Fibroblast of peridontal ligament (primary cell): ENCODE measurements around the gene HTT.

ENCODE experiments used
- DNase-seq: peaks from one replicate; pipeline ENCODE4 v3.0.0-alpha.2; 2010; ENCODE audit errors: extremely low read depth

HTT gene

DNA sequence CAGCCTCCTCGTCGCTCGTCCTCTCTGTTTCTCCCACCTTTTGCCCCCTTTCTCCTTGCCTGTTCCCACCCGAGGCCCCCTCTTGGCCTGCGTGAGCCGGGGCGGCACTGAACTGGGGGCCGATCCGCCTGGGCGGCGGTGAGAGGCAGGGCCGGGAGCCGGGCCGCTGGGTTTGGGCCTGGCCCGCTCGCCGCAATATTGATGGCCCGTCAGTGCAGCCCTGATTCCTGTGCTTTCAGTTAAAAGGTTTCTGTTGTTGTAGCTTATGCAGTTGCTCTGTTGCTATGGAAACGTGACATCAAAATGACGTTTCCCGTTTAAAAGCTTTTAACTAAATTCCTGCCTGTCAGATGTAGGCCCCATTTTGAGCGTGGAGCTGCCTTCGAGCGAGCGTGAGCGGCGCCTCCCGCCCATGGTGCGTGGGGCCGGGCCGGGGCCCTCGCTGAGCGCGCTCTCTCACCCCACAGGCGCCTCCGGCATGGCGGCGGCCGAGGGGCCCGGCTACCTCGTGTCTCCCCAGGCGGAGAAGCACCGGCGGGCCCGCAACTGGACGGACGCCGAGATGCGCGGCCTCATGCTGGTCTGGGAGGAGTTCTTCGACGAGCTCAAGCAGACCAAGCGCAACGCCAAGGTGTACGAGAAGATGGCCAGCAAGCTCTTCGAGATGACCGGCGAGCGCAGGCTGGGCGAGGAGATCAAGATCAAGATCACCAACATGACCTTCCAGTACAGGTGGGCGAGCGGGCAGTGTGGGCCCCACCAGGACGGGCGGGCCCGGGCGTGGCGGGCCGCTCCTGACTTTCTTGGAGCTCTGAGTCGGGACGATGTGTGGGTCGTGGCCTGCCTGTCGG, 174.6 kb downstream of the HTT start, which contains the start of gene MSANTD1:
TSS of gene MSANTD1 (plus strand) at position 349 of the 851 bp plus-strand sequence. CDS start at position 413, 64 bp downstream.
- peak; percentile 49 for DNase-seq

GRCh38 chr4:3249711-3250437, 175.4 kb downstream of the HTT start:
- DNase-seq, result no peak

GRCh38 chr4:3250438-3250955, 176.0 kb downstream of the HTT start:
- no peak for DNase-seq

DNA sequence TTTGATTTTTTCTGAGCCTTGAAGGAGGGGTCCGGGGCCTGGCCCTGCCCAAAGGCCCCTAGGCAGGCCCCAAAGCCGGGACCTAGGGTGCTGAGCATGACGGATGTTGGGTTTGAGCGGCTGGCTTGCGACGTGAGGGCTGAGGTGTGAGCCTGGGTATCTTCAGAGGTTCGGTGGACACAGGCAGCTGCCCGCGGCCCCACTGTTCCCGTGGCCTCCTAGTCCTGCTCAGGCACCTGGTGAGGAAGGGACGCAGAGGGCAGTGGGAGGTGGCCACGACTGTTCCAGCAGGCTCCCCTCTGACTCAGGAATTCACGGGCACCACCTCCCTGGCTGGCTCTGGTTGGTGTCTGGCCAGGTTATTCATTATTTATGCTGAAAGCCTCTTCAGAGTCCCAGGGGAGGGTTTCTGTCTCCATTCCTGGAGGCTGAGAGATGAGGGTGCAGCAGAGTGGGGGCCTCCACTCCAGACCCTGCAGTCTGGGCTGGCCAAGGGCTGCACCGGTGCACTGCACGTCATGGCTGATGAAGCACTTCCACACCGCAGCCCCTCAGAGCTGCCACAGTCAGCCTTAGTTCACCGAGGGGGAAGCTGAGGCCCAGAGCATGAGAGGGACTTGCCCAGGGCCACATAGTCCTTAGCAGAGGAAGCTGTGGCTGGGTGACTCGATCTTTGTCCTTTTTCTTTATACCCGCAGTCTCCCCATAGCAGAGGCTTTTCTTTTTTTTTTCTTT, 176.6 kb downstream of the HTT start:
- DNase-seq, result no peak

DNA sequence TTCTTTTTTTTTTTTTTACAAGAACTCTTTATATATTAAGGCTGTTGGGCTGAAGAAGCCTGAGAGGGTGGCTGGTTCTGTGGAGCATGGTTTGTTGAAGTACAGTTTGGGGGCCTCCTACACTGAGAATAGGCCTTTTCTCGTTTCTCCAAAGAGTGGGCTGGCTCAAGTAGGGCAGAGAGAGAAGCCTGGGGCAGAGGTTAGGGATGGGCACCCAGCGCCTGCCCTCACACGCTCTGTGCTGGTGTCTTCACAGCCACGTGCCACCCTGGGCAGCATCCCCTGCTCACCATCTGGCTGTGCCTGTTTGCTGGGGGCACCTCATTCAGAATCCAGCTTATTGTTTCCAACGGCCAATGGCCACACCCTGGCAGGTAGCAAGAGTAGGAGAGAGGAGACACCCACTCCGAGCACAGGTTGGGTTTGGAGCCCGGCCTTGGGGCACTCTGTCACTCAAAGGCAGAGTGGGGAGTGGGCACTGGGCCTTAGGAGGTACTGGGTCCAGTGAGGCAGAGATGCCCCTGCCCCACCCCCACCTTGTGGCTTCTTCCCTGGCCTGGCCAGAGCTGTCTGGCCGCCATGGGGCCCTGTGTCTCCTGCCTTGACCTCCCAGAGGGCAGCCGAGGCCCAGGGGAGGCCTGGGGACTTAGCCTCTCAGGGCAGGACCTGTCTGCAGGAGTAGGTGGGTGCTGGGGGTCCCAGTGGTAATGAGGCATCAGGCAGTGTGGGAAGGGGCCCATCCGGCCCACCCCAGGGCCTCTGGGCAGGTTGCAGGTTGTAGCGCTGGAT, 177.4 kb downstream of the HTT start:
- DNase-seq, result no peak

- DNase-seq, result no peak
These were observed 178.0 kb downstream of the HTT start for GRCh38 chr4:3252480-3252828.

DNA sequence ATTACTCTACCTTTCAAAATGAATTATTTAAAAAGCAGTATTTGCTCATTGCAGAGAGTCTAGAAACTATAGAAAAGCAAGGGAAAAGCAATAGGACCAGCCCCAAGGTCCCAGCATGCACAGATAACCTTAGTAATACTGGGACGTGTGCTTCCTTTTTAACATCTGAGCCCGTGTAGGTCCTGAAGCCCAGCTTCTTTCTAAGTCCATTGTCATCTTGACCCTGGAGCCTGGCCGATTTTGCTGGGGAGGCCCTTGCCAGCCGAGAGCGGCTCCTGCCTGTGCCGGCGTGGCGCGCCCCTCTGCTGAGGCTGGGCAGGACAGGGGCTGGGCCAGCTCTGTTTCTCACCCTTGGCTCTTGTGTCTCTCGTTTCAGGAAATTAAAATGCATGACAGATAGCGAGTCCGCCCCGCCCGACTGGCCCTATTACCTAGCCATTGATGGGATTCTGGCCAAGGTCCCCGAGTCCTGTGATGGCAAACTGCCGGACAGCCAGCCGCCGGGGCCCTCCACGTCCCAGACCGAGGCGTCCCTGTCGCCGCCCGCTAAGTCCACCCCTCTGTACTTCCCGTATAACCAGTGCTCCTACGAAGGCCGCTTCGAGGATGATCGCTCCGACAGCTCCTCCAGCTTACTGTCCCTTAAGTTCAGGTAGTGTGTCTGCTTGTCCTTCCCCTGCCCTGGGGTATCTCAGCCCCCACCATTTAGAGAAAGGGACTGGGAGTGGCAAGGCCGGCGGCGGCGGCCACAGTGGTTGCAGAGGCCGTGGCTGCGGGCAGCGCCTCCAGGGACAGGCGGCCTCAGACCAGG, 178.6 kb downstream of the HTT start:
- DNase-seq, result no peak

- no peak for DNase-seq
These were observed 179.3 kb downstream of the HTT start for GRCh38 chr4:3253808-3254207.

DNA sequence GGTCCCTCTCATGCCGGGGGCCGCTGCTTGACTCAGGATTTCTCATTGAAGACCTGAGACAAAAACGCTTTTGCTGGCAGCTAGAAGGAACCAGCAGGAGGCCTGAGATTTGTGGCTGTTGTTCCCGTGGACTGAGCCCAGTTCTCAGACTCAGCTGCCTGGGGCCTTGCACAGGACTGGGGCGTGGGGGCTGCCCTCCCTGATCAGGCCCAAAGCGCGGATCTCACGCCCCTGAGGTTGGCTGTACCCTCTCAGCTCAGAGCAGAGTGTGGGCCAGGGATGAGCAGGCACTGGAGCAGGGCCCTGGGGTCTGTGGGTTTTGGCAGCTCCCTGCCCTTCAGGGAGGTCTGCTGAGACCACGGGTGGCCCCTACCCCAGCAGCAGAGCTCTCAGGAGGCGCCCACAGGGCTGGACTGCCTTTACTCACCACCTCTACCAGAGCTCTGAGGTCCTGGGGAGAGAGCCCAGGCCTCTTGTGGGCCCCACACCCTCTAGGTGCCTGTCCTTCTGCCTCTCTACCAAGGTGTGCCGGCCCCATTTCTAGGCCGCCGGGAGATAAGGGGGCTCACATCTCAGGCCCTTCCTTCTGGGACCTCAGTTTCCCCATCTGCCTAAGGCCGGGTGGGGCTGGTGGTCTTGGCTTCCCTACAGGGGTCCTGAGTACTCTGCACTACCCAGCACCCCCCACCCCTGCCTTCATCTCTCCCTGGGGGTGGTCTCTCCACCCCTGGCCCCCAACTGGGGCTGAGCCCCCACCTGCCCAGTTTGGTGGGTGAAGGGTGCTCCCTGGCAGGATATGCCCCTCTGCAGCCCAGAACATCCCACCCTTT, 180.0 kb downstream of the HTT start:
- no peak for DNase-seq

DNA sequence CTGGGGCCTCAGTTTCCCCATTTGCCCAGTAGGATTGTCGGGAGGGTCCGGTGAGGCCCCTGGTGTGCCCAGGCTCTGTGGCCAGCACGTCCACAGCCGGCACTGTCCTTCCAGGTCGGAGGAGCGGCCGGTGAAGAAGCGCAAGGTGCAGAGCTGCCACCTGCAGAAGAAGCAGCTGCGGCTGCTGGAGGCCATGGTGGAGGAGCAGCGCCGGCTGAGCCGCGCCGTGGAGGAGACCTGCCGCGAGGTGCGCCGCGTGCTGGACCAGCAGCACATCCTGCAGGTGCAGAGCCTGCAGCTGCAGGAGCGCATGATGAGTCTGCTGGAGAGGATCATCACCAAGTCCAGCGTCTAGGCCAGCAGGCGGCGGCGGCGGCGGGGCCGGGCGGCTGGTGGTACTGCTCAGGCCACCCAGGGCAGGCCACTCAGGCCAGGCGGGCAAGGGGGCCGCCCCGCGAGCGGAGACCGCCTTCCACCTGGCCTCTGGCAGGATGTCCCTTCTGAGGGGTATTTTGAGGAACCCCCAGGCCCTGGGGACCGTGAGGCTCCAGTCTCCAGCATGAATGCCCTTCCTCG, 181.2 kb downstream of the HTT start:
- DNase-seq, result no peak

DNA sequence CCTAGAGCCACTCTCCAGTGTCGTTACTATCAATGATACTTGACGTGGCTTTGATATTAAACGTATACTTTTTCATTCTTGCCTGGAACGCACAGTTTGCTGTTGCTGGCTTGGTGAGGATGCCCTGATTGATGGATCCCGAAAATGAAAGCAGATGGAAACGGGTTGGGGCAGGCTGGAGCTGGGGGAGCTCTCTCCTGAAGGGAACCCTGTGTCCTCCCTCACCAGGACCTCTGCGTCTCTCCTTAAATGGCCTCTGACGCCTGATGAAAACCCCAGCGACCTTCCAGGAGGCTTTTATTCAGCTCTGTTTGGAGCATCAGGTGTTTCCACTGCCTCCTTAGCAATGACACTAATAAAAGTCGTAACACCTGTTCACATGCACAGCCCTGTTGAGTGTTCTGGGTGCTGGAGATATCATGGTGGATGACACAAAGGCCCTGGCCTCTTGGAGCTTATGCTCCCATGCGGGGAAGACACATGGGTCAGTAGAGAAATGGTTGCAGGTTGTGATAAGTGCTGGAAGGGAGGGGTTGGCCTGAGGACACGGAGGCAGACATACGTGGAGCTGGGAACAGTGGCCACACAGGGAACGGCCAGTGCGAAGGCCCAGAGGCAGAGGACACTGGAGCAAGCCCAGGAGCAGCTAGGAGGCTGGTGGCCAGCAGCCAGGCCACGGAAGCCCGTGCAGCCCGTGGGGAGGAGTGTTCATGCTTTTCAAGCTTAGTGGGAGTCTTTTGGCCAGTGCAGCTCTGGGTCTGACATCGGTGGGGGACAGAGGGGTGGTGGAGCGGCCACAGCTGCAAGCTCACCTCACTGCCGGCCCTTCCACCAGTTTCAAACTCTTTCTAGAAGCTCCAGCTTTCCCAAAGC, 182.0 kb downstream of the HTT start:
- DNase-seq, result no peak

DNA sequence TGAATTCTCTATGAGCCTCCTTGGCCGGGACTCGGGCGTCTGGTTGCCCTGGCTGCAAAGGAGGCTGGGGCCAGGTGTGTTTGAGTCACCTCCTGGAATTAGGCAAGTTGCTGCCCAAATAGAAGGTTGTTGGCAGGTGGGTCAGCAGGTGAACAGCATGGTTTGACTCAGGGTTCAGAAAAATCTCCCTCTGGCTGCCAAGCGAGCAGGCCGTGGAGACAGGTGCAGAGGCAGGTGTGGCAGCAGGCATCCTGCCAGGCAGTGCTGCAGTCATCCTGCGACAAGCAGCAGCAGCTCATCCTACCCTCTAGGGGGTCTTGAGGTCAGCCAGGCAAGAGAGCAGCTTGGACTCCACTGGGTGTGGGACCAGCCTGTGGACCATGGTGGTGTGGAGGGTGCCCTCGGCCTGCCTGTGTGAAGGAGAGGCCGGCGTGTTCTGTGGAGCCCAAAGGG, 182.6 kb downstream of the HTT start:
- DNase-seq, result no peak

- peak; percentile 46 for DNase-seq
These were observed 183.3 kb downstream of the HTT start for GRCh38 chr4:3257556-3258482.

- no peak for DNase-seq
These were observed 187.1 kb downstream of the HTT start for GRCh38 chr4:3261411-3262207.

- no peak for DNase-seq
These were observed 187.9 kb downstream of the HTT start for GRCh38 chr4:3262208-3263052.
